OCI-LY7 (cell line): ENCODE data around the gene FOXO6.

Source experiments
- CTCF ChIP-seq: fragments of 200-600 bp; sonication (generic); conservative IDR thresholded peaks from 2 replicates; pipeline ENCODE4 v1.5.1; 2014; ENCODE audit warnings: mild to moderate bottlenecking, antibody characterized with exemption, low read length, moderate library complexity, mixed read lengths
- EZH2phosphoT487 ChIP-seq: fragments of 200-600 bp; sonication (generic); IDR thresholded peaks from 2 replicates; pipeline ENCODE4 v1.6.1; 2018; ENCODE audit warnings: low read depth, borderline replicate concordance, mild to moderate bottlenecking, mixed run types, antibody characterized with exemption, low read length, moderate library complexity, mixed read lengths

DNA sequence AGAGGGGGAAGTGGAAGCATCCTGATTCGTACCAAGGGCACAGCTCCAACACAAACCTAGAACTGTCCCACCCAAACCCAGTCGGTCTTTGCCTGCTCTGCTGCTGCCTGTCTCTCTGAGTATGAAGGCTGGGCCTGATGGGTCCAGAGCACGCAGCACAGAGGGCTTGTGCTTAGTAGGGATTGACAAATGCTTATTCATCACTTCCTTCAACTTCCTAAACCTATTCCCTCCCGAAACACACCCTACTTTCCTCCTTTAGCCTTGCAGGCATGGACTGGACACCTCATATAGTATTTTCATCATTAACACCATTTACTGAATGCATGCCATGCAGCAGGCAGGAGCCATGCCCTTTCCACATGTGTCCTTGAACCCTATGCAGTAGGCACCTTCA lies 31.3 kb downstream of the FOXO6 start:
- TF ChIP-seq CTCF = no peak
- no peak for TF ChIP-seq EZH2phosphoT487
